ENCODE data around the gene SLC22A3.
"Not testable (repeated sequence)": the region's sequence is repeated elsewhere in the genome, so short reads cannot be mapped to it uniquely, and the experiment has no call there.

DNA sequence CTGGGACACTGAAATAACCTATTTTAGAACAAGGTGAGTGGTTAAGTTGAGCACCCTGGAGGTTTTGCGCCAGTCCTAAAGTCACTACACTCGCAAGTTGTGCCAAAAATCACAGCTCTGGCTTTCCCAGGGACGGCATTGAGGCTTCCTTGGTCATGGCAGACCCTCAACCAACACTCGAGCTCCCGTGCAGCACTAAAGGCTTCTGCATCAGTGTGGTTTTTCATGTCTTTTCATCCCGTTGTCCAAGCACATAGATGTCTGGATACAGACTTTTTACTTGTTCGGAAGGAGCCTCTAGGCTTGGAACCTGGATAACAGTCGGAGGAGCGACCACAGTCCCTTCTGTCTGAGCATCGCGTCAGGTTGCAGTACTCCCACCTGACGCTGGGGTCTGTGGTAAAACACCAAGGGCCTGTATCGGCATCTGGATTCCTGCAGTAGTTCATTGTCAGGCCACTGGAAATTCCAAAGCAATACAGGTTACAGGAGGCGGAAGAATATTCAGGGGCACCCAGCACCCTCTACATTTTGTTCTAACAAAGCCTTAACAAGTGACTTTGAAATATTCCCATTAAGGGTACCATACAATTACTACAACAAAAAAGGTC is 119.2 kb downstream of the SLC22A3 start:
- TF ChIP-seq, protein P1, sequence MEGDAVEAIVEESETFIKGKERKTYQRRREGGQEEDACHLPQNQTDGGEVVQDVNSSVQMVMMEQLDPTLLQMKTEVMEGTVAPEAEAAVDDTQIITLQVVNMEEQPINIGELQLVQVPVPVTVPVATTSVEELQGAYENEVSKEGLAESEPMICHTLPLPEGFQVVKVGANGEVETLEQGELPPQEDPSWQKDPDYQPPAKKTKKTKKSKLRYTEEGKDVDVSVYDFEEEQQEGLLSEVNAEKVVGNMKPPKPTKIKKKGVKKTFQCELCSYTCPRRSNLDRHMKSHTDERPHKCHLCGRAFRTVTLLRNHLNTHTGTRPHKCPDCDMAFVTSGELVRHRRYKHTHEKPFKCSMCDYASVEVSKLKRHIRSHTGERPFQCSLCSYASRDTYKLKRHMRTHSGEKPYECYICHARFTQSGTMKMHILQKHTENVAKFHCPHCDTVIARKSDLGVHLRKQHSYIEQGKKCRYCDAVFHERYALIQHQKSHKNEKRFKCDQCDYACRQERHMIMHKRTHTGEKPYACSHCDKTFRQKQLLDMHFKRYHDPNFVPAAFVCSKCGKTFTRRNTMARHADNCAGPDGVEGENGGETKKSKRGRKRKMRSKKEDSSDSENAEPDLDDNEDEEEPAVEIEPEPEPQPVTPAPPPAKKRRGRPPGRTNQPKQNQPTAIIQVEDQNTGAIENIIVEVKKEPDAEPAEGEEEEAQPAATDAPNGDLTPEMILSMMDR (IDR thresholded peaks at IDR 0.05): not testable (repeated sequence)
- TF ChIP-seq POLR2AphosphoS5, POLR2A, EP300 (IDR thresholded peaks at IDR 0.05): not testable (repeated sequence)

Data from stomach (tissue), 4 donors.